CD4-positive, alpha-beta T cell treated with Interferon alpha-2 for 1 hour (primary cell): ENCODE results near the gene FKBP1B.
"Not testable (repeated sequence)": the region's sequence is repeated elsewhere in the genome, so short reads cannot be mapped to it uniquely, and the experiment has no call there.

Source experiments
- DNase-seq, 2 donors: peaks; one replicate each; pipeline ENCODE4 v3.0.0-alpha.2; 2020 to 2022

The FKBP1B gene

DNA sequence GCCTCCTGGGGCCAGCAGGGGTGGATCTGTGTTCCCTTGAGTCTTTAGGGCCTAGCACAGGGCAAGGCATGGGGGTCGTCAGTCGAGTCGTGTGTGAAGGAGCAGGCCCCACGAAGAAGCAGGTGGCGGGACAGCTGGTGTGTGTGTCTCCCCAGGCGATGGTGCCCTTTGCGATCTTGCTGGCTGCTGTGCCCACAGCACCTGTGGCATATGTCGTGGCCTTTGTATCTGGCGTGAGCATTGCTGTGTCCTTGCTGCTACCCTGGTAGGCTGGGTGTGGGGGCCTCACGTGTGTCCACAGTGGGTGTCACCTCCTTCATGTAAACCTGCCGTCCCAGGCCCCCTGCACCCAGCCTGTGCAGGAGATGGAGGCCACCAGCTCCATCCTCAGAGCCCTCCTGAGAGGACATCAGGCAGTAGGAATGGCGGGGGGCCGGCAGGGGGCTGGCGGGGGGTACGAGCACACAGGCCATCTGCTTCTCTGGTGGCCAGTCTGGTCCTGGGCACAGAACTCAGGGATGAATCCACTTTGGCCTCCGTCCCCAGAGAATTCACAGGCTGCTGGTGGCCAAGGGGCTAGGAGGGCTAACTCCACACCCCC, 26.5 kb upstream of the FKBP1B start:
- DNase-seq = no peak

DNA sequence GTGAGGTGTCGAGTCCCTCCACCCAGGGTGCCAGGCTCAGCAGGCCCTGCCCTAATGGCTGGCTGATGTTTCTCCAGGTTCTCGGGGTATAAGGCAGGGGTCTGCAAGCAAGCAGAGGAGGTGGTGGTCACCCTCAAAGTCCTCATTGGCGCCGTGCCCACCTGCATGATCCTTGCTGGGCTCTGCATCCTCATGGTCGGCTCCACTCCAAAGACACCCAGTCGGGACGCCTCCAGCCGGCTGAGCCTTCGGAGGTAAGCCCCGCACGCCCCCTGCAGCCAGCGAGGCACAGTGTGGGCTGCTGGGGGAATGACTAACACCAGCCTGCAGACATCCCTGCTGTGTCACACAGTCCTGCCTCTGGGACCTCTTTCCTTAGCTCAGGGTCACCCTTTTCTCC, 25.5 kb upstream of the FKBP1B start:
- DNase-seq = no peak

DNA sequence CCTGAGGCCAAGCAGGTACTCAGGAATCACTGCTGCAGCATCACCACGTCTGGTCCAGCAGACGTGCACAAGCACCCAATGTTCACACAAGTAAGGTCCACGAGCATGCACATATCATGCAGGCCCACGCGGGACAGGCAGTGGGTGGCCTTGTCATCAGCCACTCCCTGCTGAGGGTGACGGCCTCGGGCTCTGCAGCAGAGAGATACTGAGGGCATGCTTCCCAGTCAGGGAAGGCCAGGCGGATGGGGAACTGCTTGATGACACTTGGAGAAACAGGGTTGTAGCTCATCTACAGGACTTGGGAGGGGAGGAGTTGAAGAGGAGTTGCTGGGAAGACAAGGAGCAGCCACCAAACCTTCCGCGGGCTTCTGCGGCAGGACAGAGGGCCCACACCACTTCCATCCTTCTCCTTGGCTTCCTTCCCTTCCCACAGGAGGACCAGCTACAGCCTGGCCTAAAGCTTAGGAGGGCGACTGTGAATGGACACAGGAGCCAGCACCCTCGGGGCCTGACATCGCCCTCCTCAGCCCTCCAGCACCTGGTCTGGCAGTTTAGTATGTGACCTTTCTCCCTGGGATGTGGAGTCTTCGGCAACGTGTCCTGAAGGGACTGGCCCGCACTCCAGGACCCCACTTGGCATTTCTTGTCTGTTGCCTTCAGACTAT, 24.4 kb upstream of the FKBP1B start:
- DNase-seq = no peak

DNA sequence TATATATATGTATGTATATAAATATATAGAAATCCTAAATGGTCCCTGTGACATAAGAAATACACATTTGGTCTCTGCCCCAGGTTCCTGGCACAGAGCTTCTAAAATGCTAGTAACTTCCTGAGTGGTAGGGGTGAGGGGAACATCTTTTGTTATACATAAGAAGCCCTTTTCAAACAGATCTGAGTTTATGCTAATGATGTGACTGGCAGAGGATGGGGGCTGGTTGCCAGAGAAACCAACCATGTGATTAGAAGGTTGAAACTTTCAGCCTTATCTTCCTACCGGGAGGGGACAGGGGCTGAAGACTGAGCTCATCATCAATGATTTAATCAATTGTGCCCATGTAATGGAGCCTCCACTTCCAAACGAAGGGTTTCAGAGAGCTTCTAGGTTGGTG, 23.3 kb upstream of the FKBP1B start:
- DNase-seq = no peak

DNA sequence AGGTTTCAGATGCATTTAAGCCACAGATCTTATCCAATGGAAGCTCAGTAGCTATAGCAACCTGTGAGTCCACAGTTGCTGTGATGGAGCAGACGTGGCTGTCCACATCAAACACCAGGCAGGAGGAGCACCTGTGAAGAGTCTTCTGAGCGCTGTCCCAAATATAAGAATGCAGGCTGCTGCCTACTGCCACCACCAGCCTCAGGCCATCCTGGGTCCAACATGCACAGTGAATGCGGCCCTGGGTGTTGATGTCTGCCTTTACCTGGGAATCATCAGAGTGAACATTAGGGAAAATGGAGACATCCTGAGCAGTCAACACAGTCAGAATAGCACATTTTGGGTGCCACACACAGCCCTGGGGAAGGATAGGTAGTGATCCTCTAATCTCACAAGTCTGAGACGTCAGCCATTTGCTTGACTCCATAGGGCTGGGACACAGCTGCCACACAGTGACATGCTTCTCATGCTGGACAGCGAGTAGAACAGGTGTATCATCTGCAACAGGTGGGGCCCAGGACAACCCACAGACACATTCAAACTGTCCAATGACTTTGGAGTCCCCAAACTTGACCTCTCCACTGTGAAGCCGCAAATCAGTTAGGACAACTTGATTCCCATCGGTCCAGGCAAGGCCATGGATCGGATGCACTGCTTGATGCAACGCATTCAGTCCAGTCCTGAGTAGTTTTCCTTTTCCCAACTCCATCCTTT, 10.6 kb upstream of the FKBP1B start:
- no peak for DNase-seq

DNA sequence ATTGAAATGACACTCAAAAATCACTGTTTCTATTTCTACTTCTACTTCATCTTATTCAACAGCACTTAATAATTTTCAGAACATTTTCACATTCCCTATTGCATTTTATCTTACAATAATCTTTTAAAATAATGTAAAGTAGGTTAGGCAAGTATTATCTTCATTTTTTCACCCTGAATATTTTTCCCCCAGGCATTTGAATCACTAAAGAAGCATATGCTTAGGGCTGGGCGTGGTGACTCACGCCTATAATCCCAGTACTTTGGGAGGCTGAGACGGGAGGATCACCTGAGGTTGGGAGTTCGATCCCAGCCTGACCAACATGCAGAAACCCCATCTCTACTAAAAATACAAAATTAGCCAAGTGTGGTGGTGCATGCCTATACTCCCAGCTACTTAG, 9.0 kb upstream of the FKBP1B start:
- no peak for DNase-seq

DNA sequence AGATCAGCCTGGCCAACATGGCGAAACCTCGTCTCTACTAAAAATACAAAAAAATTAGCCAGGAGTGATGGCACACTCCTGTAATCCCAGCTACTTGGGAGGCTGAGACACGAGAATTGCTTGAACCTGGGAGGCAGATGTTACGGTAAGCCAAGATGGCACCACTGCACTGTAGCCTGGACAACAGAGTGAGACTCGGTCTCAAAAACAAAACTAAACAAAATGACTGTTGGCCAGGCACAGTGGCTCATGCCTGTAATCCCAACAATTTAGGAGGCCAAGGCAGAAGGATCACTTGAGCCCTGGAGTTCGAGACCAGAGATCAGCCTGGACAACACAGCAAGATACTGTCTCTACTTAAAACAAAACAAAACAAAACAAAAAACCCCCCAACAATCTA, 6.4 kb upstream of the FKBP1B start:
- not testable (repeated sequence) for DNase-seq

DNA sequence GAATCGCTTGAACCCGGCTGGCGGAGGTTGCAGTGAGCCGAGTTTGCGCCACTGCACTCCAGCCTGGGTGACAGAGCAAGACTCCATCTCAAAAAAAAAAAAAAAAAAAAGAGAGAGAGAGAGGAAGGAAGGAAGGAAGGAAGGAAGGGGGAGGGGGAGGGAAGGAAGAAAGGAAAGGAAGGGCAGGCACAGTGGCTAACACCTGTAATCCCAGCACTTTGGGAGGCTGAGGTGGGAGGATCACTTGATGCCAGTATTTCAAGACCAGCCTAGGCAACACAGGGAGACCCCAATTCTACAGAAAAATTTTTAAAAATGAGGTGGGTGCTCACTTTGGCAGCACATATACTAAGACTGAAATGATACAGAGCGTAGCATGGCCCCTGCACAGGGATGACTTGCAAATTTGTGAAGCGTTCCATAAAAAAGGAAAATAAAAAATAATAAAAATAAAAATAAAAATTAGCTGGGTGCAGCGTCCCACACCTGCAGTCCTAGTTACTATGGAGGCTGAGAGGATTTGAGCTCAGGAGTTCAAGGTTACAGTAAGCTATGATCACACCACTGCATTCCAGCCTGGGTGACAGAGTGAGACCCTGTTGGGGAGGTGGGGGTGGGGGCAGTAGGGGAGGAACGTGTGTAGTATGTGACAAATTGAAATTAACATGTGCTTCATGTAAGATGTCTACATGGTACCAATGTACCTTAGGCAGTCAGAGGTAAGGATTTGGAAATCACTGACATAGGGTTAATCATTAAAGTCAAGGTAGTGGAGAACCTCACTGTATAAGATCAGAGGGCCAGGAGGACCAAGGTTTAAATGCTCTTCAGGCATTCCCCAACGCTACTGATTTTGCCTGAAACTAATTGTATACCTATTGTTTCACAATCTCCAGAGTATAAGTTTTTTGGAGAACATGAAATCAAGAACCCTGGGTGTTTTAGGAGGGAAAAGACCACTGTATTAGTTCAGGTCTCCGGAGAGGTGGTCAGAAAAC, 3.7 kb upstream of the FKBP1B start:
- DNase-seq = no peak

DNA sequence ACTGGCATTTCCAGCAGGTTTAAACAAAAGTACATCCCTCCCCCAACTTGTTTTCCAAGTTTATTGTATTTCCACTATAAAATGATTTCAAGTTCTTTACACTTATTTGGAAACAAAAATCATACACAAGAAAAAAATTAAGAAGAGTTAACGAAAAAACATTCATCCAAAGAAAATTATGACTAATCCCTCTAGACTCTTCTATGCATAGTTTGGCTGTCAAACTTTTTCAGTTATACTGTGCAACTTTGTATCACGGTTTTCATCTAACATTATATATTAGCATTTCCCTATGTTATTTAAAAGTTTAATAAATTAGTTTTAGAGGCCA, 3.0 kb upstream of the FKBP1B start:
- DNase-seq = no peak

DNA sequence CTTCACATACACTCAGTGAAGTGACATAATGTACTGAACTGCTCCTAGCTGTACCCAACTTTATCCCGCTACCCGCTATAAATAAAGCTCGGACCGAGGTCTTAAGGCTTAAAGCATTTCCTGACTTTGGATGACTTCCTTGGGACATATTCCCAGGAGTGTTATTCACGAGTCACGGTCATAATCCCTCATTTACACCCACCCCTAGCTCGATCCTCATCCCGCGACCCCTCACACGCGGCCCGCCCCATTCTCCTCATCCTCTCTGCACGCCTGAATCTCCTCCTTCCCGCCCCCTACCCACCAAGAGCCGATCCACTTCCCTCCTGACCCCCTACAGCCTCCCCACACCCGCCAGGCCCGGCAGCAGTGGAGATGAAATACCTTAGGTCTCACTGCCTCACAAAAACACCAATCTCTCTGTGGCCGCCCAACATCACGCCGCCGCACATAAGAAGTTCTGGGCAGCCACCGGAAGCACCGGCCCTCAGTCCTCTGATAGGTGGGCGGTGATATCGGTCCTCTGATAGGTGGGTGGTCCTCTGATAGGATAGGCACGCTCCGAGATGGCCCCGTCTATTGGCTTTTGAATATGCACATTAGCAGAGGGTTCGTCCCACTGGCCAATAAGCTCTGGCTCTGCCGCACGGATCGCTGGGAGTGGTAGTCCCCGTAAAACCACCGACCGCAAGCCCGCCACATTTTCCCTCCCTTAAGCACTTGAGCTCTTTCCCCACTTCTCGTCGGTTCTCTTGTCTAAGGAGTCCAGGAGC, 2.4 kb upstream of the FKBP1B start, which contains the start of gene WDCP:
WDCP (minus strand) TSS at position 462 of the 773 bp plus-strand sequence. CDS start 7,897 bp downstream, outside the sequence.
- peak; percentile 95 to 96 for DNase-seq

DNA sequence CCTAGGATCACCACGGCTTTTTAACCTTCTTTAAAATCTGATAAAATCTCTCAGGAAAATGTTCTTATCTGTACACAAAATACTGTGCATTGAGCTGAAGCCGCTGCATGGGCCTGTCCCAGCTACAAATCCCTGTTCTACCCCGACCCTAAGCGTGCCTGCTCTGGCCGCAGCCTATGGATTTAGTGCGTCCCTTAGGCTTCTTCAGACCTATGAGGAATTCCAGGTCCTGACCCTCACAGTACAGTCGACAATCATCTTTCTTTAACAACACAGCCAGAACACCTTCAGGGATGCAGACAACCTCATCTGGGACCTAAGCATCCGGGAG, 1.9 kb upstream of the FKBP1B start:
- DNase-seq = no peak

DNA sequence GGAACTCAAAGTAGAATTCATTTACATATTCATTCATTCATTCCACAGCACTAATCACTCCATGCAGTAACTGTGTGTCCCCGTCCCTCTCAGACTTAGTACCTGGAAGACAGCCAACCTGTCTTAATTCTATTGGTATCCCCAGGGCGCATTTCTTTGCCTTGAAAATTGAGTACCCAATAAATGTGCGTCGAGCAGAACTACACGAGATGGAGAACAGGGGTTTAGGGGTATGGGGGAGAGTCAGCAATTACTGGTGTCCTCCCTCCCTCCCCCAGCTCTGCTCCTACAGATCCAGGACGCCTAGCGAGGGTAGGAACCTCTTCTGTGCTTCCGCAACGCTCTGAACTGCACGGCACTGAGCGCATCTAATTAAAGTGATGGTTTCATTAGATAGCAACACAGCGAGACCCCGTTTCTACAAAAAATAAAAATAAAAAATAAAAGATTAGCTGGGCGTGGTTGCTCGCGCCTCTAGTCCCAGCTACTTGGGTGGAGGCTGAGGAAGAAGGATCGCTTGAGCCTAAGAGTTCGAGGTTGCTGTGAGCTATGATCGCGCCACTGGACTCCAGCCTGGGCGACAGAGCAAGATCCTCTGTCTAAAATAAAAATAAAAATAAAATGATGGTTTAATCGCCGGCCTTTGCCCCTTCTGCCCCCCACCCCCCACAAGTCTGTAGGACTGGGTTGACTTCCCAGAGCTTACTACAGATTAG, 614 bp upstream of the FKBP1B start:
- DNase-seq = peak in 1 of 2 donors; percentile 3

DNA sequence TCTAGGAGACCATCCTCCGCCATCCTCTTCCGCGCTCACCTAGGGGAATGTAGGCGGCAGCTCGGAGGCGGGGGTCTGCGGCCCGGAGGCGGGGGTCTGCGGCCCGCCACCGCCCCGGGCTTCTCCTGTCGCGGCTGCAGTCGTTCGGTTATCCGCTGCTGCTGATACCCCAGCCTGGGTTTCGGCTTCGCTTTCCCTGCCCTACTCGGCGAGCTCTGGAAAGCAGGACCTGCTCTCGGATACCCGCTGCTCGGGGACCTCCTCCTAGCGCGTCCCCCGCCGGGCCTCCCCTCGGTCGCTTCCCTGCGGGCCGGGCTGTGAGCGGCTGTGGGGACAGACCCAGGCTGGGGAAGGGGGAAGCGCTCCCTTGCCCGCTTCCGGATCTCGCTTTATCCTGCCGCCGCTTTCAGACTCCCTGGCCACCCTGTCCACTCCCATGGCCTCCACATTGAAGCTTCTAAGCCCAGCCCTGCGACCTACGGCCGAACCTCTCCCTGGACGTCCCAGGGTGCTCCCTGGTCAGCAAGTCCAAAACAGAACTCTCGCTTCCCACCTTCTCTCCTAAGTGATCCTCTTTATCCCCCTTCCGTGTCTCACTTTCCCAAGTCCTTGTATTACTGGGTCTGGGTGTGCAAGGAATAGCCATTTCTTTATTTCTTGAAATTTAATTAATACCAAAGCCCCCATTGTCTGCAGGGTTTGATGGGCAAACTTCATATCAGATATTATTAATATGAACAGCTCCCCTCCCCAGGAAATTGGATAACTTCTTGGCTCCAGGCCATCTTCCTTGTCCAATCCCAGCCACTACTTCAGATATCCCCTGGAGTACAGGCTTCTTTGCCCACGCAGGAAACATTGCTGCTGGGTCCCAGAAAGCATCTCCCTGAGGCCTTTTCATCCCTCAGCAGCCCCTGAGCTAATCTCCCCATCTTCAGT, 769 bp downstream of the FKBP1B start:
- peak in 1 of 2 donors; percentile 8 for DNase-seq

DNA sequence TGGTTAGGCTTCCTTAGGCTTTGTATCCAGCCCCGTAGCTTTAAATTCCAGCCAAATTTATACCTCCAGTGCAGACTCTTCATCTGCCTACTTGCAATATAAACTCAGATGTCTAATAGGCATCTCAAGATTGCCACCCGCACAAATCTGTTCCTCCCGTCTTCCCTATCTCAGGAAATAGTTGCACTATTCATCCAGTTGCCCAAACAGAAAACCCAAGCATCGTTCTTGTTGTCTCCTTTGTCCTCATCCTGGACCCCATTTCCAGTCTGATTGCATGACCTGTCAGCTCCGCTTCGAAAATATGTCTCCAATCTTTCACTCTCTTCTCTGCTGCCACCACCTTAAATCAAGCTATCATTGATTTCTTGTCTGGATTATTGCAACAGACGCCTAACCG, 2.3 kb downstream of the FKBP1B start:
- DNase-seq = no peak

DNA sequence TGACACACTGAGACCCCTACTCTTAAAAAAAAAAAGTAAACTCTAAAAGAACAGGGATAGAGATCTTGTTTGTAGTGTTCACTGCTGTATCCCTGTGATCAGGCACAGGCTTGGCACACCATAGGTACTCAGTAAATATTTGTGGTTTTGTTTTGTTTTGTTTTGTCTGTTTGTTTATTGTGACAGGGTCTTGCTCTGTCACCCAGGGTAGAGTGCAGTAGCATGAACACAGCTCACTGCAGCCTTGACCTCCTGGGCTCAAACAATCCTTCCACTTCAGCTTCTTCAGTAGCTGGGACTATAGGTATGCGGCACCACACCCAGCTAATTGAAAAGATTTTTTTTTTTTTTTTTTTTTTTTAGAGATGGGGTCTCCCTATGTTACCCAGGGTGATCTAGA, 3.4 kb downstream of the FKBP1B start:
- DNase-seq = no peak

DNA sequence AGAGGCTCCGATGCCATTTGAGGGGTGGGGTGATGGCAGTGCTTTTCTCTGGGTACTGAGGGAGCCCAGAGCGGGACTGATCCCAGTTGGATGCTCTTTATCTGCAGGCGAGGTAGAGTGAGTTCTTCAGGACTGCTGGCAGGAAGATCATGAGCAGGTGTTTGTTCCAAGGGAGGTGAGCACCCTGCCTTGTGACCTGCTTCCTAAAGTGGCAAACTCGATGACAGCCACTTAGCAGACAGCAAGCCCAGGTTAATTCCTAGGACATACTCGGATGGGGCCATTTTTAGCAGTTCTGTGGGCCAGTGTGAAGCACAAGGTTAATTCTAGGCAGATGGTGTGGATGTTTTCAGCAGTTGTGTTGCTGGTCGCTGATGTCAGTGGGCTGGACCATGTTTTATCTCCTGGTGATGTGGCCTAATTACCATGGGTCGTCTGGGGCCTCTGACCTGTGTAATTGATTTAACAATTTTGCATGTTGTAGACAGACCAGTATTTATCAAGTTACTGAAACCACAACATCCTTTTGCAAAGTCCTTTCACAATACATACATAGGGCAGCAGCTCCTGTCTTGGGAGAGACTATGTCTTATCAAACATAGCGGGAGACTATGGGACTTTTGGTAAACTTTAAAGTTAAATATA, 4.9 kb downstream of the FKBP1B start:
- DNase-seq = no peak

DNA sequence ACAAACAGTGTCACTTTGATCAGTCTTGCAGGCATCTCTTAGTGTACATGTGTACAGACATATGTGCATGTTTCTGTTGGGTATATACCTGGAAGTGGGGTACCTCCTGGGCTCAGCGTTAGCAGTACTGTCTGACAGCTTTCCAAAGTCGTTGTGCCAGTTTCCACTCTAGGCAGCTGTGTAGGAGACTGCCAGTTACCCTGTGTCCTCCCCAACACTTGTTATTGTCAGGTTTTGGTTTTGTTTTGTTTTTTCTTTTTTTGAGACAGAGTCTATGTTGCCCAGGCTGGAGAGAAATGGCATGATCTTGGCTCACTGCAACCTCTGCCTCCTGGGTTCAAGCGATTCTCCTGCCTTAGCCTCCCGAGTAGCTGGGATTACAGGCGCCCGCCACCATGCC, 6.2 kb downstream of the FKBP1B start:
- DNase-seq = no peak

DNA sequence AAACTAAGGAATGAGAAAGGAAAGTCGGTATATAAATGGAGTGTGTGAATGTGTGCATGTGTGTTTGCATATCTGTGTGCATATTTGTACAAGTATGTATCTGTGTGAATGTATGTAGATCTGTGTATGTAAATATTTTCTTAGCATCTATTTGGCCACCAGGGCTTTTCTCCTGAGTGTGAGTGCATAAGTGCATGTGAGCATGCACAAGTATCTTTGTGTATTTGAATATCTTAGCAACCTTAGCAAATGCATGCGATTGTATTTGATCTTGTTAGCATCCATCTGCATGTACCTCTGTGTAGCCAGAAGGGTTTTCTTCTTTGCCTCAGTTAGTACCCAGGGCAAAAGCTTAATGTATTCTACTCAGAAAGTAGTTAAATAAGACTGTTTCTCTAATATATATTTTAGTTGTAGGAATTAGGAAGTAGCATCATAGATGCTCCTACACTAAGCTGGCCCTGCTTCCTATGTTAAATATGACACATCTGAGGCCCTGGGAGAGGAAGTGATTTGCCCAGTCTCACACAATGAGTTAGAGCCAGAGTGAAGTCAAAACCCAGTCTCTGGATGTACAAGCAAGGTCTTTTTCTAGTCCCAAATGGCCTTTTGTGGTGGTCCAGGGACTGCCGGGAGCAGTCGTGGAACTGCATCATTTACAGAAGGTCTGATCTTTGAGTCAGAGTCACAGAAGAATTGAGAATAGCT, 9.2 kb downstream of the FKBP1B start:
- DNase-seq = no peak

DNA sequence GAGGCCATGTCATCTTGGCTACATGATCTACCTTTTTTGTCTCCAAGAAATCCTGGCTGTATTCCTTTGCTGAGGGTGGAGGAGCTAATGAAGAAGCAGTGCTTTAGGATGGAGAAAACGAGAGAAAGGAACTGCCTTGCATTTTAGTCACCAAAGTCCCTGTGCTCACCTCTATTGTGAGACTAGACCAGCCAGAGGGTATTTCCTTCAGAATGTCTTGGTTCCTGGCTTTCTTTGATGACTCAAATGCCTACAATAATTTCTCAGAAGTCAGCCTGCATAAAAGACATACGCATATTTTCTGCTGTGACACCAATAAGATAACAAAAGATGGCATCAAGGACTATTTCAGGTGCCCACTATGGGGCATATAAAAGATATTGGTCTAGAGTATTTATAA, 15.8 kb downstream of the FKBP1B start:
- no peak for DNase-seq
